Fibroblast of lung (primary cell): Measurements from ENCODE around the gene CLC.

ENCODE experiments used
- CTCF ChIP-seq, 2 donors: IDR thresholded peaks in 1 of 2; conservative IDR thresholded peaks in 1 of 2; 1 replicate in 1 of 2; 2 replicates in 1 of 2; pipeline ENCODE4 v1.5.1; 2011 to 2012; ENCODE audit warnings: low read length in 2 of 2, control low read depth in 1 of 2, inconsistent platforms in 1 of 2, low read depth in 1 of 2, mild to moderate bottlenecking in 1 of 2
- EZH2 ChIP-seq: IDR thresholded peaks from 2 replicates; pipeline ENCODE4 v1.5.1; 2012; ENCODE audit warnings: low read length, control low read depth, mild to moderate bottlenecking; ENCODE audit errors: missing control alignments

GRCh38 chr19:39759457-39760184 is 21.8 kb upstream of the CLC start:
- TF ChIP-seq CTCF (conservative IDR thresholded peaks at IDR 0.05 in 1 of 2, IDR thresholded peaks at IDR 0.05 in 1 of 2; ENCODE audit: low read depth in 1 of 2, low read length in 2 of 2) (no peak), EZH2 (no peak)
